NCI-H2107 treated with DMSO at 0.1 percent for 48 hours (cell line): ENCODE measurements around the gene NLRC3.
"Not testable (repeated sequence)": the region's sequence is repeated elsewhere in the genome, so short reads cannot be mapped to it uniquely, and the experiment has no call there.

Source experiments
- DNase-seq: peaks from one replicate; lab custom pipeline; 2025; ENCODE audit not compliant: unreplicated experiment; lab: John Stamatoyannopoulos, UW

Gene NLRC3, protein sequence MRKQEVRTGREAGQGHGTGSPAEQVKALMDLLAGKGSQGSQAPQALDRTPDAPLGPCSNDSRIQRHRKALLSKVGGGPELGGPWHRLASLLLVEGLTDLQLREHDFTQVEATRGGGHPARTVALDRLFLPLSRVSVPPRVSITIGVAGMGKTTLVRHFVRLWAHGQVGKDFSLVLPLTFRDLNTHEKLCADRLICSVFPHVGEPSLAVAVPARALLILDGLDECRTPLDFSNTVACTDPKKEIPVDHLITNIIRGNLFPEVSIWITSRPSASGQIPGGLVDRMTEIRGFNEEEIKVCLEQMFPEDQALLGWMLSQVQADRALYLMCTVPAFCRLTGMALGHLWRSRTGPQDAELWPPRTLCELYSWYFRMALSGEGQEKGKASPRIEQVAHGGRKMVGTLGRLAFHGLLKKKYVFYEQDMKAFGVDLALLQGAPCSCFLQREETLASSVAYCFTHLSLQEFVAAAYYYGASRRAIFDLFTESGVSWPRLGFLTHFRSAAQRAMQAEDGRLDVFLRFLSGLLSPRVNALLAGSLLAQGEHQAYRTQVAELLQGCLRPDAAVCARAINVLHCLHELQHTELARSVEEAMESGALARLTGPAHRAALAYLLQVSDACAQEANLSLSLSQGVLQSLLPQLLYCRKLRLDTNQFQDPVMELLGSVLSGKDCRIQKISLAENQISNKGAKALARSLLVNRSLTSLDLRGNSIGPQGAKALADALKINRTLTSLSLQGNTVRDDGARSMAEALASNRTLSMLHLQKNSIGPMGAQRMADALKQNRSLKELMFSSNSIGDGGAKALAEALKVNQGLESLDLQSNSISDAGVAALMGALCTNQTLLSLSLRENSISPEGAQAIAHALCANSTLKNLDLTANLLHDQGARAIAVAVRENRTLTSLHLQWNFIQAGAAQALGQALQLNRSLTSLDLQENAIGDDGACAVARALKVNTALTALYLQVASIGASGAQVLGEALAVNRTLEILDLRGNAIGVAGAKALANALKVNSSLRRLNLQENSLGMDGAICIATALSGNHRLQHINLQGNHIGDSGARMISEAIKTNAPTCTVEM

DNA sequence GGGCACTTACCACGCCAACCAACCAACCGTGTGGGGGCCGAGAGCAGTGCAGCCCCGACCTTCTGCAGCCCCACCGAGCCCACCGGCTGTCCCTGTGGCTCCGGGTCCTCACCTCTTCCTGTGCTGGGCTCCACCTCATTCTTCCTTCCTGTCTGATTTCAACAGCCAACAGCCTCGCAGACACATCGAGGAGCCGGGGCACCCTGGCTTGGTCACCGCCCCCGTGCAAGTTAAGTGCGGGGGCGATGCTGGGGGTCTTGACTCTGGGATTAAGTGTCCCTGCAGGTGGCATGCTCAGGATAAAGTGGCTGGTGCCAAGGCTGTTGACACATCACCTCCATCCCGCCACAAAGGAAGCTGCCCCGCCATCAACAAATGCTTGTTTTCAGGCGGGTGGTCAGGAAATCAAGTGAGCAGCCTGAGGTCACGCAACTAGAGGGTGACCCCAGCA lies at the start of gene NLRC3:
TSS of gene NLRC3 (minus strand) at position 102 of the 451 bp plus-strand sequence. CDS start 12,367 bp downstream, outside the sequence.
- DNase-seq: no peak

DNA sequence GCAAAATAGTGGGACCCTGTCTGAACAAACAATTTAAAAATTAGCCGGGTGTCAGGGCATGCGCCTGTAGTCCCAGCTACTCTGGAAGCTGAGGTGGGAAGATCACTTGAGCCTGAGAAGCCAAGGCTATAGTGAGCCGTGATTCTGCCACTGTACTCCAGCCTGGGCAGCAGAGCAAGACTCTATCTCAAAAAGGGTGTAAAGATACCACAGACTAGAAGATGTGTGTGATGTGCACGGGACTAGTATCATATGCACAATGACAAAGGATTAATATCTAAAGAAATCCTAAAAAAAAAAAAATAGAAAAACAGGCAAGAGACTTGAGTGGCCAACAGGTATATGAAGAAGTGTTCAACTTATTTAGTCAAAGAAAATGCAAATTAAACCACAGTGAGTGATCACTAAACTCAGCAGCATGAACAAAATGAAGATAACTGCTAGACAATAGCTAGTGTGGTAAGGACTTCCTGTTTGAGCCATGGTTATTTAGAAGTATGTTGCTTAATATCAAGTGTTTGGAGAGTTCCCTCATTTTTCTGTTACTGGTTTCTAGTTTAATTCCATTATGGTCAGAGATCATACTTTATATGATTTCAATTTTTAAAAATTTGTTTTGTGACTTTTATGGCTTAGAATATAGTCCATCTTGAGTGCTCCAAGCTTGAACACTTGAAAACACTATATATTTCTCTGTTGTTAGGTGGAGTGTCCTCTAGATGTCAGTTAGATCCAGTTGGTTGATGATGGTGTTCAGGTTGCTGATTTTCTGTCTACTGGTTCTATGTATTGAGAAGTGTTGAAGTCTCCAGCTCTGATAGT lies 48.9 kb upstream of the NLRC3 start:
- peak; percentile 30 for DNase-seq

DNA sequence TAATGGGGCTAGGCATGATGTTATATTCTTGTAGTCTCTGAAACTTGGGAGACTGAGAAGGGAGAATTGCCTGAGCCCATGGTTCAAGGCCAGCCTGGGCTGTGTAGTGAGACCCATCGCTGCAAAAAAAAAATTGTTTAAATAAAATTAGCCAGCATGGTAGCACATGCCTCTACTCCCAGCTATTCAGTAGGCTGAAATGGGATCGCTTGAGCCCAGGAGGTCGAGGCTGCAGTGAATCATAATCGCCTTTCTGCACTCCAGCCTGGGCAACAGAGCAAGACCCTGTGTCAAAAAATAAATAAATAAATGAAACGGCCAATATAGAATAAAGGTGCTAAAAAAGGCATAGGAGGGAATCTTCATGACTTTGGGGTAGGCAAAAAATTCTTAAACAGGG lies 48.1 kb upstream of the NLRC3 start:
- no peak for DNase-seq

DNA sequence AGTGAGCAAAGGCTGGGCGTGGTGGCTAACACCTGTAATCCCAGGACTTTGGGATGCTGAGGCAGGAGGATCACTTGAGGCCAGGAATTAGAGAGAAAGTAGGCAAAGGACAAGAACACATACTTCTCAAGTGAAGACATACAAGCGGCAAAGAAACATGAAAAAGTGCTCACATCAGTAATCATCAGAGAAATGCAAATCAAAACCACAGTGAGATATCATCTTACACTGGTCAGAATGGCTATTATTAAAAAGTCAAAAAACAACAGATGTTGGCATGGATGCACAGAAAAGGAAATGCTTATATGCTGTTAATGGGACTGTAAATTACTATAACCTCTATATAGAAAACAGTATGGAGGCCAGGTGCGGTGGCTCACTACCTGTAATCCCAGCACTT lies 46.4 kb upstream of the NLRC3 start:
- no peak for DNase-seq

DNA sequence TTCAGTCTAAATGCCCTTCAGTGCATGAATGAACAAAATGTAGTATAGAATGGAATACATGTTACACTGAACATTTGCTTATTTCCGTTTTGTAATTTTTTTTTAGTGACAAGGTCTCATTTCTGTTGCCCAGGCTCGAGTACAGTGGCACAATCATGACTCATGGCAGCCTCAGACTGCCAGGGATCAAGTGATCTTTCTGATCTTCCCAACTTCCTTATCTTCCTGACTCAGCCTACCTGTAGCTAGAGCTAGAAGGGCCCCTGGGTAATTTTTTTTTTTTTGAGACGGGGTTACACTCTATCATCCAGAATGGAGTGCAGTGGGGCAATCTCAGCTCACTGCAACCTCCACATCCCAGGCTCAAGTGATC lies 41.6 kb upstream of the NLRC3 start:
- no peak for DNase-seq

DNA sequence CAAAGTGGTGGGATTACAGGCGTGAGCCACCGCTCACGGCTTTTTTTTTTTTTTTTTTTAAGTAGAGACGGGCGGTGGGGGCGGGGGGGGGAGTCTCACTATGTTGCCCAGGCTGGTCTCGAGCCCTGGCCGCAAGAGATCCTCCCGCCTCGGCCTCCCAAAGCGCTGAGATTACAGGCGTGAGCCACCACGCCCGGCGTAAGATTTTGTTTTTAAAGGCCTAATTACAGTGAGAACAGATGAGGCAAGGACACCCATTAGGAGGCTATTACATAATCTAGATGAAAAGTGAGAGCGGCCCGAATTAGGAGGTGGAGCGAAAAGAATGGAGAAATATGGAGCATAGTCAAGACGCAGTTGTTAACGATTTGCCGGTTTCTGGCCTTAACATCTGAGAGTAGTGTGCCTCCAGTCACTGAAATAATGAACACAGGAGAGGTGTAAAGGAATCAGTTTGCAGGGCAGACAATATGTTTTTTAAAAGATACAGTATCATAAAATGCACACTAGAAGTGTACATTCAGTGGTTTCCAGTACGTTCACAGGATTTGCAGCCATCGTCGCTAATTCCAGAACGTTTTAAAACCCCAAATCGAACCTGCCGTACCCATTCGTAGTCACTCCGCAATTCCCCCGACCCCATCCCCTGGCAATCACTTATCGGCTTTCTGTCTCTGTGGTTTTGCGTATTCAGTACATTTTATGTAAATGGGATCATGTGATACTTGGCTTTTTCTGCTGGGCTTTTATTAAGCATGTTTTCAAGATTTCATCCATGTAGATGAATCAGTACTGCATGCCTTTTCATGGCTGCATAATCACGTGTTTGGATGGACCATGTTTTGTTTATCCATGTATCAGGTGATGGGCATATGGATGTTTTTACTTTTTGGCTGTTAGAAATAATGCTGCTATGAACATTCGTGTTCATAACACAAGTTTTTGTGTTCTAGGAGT lies 35.6 kb upstream of the NLRC3 start:
- DNase-seq: no peak

DNA sequence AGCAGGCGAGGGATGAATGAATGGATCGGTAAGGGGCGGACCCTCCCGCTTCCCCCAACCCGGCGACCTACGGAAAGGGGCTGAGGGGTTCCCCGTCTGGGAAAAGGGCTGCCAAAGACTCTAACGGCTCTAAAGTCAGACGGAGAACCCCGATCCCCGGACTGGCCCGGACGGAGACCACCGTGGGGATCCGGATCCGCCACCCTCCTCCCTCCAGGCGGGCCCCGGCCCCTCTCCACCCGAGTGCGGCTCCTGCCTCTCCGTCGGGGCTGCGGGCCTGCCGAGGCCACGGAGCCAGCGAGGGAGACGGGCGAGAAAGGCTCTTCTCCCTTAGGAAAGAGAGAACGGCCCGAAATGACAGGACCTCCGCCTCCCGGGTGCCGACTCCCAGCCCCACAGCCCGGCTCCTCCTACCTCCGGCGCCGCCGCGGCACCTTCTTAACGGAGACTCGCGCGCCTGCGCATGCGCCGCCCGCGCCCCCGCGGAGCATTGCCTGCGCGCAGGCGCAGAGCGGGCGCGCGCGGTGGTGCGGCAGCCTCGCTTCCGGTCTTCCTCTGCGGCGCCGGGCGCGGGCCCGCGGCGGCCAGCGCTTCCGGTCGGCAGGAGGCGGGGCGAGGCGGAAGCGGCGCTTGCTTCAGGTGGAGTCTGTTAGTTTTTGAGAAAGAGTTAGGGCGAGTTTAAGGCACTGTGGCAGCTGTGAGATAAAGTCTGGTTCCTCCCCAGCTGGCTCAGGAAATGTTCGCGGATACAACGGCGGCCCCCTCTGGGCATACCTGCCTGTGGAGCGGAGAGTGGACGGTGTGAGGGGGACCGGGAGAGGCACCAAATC lies 34.2 kb upstream of the NLRC3 start, which contains the start of gene SLX4:
TSS of gene SLX4 (minus strand) at position 461 of the 830 bp plus-strand sequence. CDS start 2,642 bp downstream, outside the sequence.
- peak; percentile 75 for DNase-seq

DNA sequence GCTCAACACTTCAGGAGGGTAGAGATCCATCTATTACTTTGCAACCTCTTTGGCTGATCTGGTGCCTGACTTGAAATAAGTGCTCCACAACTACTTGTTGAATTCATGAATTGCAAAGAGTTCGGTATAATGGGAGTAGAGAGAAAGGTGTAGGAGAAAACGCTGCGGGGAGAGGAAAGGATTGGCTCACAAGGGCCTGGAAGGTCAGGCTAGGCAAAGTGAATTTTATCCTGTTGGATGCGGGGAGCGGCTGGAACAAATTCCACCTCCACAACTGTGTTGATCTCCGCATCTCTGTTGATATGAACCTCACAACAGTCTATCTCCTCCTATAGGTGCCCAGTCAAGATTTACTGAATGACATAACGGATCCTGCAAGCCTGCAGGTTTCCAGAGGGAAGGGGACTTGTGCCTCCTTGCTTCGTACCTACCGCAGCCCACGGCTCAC lies 33.5 kb upstream of the NLRC3 start:
- DNase-seq: no peak

DNA sequence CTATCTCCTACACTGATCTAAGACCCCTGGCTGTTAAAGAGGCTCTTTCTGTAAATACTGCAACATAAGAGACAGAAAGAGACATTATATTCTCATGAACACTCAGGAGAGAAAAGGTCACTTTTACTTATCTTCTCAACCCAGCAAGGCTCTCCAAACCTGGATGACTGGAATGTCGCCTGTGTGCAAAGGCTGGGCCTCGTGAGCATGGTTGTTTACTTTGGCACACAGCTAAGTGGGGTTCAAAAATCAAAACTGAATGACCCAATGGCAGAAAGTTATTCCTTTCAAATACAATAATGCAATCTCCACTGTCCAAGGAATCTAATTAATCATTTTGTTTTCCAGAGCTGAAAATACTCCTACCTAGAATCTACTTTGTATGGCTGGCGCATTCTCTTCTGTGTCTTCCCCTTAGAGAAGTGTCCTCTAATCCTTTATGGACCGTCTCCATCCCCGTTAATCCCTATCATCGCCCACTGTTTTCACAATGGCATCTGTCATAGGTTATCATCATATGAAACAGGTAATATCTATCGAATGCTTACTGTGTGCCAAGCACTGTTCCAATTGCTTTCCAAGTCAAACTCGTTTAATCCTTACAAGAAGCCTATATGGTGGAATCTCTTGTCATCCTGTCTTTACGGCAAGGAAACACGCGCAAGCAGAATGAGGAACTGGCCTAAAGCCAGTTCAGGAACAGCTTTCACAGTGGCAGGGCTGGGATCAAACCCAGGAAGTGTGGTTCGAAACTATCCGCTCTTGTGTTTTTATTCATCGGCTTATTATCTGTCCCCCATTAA lies 32.9 kb upstream of the NLRC3 start:
- no peak for DNase-seq

DNA sequence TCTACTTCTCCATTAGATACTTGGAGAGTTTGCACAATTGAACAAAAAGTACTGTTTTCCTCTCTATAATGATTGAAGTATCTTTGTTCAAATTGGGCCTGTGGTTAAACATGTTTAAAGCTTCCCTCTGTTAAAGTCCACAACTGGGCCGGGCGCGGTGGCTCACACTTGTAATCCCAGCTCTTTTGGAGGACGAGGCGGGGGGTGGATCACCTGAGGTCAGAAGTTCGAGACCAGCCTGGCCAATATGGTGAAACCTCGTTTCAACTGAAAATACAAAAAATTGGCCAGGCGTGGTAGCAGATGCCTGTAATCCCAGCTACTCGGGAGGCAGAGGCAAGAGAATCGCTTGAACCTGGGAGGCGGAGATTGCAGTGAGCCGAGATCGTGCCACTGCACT lies 31.8 kb upstream of the NLRC3 start:
- not testable (repeated sequence) for DNase-seq

DNA sequence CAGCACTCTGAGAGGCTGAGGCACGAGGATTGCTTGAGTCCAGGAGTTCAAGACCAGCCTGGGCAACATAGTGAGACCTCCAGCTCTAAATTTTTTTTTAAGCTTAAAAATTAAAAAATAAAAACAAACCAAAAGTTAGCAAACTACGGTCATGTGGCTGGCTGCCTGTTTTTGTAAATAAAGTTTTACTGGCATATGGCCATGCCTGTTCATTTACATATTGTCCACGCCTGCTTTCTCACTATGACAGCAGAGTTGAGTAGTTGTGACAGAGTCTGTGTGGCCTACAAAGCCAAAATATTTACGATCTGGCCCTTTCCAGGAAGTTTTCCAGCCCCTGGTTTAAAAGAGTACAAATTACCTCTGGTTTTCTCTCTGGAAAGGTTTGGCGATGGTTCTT lies 30.9 kb upstream of the NLRC3 start:
- no peak for DNase-seq

DNA sequence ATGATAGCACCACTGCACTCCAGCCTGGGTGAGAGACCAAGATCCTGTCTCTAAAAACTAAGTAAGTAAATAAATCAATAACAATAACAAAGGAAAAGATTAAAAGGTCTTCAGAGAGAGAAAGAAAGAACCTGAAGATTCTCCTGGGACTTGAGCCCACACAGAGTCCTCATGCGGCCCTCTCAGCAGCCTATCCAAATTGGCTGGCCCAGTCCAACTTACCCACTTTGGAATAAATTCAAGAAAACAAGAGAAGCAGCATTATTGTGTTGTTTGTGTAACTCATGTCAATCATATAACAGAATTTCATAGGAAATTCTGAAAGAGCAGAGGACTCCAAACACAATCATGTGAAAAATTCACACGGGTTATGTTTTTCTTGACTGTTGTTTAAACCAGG lies 30.4 kb upstream of the NLRC3 start:
- DNase-seq: no peak

DNA sequence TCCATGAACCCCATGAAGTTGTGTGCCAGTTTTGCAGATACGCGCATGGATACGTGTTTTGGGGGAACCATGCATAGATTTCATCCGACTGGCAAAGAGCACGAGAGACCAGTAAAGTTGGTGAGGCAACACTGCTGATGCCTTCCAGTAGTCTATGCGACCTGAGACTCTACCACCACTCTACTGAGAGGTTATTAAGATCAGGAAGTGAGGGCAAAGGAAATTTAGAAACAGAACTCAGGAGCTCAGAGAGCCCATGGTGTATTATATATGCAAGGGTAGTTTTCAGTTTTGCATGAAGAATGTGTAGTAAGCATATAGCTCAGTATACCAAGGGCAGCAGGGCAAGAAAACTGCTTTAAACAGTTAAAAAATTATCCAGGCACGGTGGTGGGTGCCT lies 30.0 kb upstream of the NLRC3 start:
- DNase-seq: no peak

DNA sequence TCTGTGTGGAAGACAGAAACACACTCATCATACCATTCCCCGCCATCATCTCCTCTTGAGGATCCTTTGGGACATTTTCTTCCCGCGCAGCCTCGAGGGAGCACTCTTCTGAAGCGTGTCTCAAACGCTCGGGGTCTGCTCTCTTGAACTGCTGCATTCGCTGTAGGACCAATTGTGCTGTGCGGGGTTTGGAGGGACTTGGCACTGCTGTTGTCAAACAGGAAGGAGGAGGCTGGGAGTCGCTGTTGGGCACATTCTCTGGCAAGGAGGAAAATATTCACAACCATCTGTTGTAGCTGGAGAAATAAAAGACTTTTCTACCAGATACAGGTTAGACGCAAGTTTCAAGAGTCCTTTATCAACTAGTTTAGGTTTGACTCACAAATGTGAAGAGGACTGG lies 29.2 kb upstream of the NLRC3 start:
- no peak for DNase-seq

DNA sequence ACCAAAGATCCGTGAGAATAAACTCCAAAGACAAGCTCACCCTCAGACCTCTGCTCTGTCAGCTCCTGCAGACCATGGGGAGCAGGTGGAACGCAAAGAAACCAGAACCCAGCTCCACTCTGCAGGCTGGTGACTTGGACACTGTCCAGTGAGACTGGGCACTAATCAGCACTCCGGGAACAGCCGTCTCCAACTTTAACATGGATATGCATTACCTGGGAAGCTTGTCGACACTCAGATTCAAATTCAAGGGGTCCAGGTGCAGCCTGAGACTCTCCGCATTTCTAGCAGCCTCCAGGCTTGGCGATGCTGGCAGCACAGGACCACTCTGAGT lies 25.1 kb upstream of the NLRC3 start:
- DNase-seq: no peak

DNA sequence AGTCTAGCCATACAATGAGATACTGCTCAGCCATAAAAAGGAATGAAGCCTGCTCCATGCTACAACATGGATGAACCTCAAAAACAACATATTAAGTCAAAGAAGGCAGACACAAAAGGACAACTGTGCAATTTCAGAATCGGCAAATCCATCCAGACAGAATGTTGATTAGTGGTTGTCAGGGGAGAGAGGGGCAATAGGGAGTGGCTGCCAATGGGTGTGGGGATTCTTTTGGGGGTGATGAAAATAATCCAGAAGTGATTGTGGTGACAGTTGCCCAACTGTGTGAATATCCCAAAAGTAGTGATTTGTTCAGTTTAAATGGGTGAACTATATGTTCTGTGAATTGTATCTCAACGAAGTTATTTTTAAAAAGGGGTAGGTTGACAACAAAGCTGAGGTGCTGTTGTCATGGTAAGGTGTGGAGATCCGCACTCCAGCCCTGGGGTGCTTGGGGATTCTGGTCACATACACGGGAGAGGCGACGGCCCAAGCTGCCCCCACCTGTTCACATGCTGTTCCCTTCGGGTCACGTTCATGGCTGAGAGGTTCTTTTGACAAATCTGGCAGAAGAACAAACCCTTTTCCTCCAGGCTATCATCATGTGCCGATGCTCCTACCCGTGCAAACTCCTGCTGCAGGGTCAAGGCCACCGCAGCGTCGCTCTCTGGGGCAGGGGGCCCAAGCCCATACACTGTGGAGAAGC lies 24.6 kb upstream of the NLRC3 start:
- no peak for DNase-seq

DNA sequence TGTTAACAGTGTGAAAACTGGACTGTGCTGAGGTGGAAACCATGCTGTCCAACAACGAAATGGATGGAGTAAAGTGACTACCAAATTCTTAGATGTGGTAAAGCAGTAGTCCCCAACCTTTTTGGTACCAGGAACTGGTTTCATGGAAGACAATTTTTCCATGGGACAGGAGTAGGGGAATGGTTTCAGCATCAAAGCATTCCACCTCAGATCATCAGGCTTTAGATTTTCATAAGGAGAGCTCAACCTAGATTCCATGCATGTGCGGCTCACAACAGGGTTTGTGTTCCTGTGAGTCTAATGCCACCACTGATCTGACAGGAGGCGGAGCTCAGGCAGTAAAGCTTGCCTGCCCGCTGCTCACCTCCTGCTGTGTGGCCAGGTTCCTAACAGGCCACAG lies 22.7 kb upstream of the NLRC3 start:
- no peak for DNase-seq
